HEK293 (cell line): ENCODE results near the gene FAF2.

Experiments
- ATF2 ChIP-seq: fragments of 450-650 bp; formaldehyde crosslinking; IDR thresholded peaks from 2 replicates; pipeline ENCODE4 v1.5.1; 2016; ENCODE audit warnings: missing biosample characterization, missing genetic modification characterization, low read depth
- CTCF ChIP-seq: fragments of 450-650 bp; formaldehyde crosslinking; IDR thresholded peaks from 2 replicates; pipeline ENCODE4 v1.5.1; 2016; ENCODE audit warnings: missing biosample characterization, missing genetic modification characterization
- MEIS1 ChIP-seq: sonication (generic); formaldehyde crosslinking; IDR thresholded peaks from 2 replicates; pipeline ENCODE4 v1.8.1; 2022; ENCODE audit warnings: missing genetic modification reagents, mild to moderate bottlenecking, borderline replicate concordance
- MZF1 ChIP-seq: fragments of 450-650 bp; formaldehyde crosslinking; IDR thresholded peaks from 2 replicates; pipeline ENCODE4 v1.5.1; 2017; ENCODE audit warnings: missing biosample characterization, missing genetic modification characterization, borderline replicate concordance
- TCF7L2 ChIP-seq: IDR thresholded peaks from 2 replicates; pipeline ENCODE4 v1.6.1; 2011; ENCODE audit warnings: low read depth, mild to moderate bottlenecking, inconsistent platforms, low read length, moderate library complexity, borderline replicate concordance
- TSHZ1 ChIP-seq: fragments of 450-650 bp; formaldehyde crosslinking; IDR thresholded peaks from 2 replicates; pipeline ENCODE4 v1.5.1; 2016; ENCODE audit warnings: missing biosample characterization, missing genetic modification characterization, borderline replicate concordance
- ZBTB10 ChIP-seq: fragments of 450-650 bp; formaldehyde crosslinking; IDR thresholded peaks from 2 replicates; pipeline ENCODE4 v1.5.1; 2016; ENCODE audit warnings: missing biosample characterization, missing genetic modification characterization
- ZBTB7A ChIP-seq: fragments of 450-650 bp; formaldehyde crosslinking; IDR thresholded peaks from 2 replicates; pipeline ENCODE4 v1.5.1; 2016; ENCODE audit warnings: low read depth, missing biosample characterization, missing genetic modification characterization
- ZNF184 ChIP-seq: fragments of 450-650 bp; IDR thresholded peaks from 2 replicates; pipeline ENCODE4 v1.5.1; 2018; ENCODE audit warnings: missing biosample characterization, mild to moderate bottlenecking, missing genetic modification characterization
- ZNF433 ChIP-seq: fragments of 450-650 bp; formaldehyde crosslinking; IDR thresholded peaks from 2 replicates; pipeline ENCODE4 v1.5.1; 2016; ENCODE audit warnings: missing biosample characterization, missing genetic modification characterization, low read depth
- ZNF48 ChIP-seq: fragments of 450-650 bp; formaldehyde crosslinking; IDR thresholded peaks from 2 replicates; pipeline ENCODE4 v1.5.1; 2016; ENCODE audit warnings: missing biosample characterization, missing genetic modification characterization
- ZNF521 ChIP-seq: fragments of 450-650 bp; formaldehyde crosslinking; IDR thresholded peaks from 2 replicates; pipeline ENCODE4 v1.5.1; 2017; ENCODE audit warnings: missing biosample characterization, mild to moderate bottlenecking, missing genetic modification characterization
- ZNF645 ChIP-seq: fragments of 450-650 bp; formaldehyde crosslinking; IDR thresholded peaks from 2 replicates; pipeline ENCODE4; 2016; ENCODE audit warnings: missing biosample characterization, missing genetic modification characterization
- ZNF660 ChIP-seq: fragments of 450-650 bp; IDR thresholded peaks from 2 replicates; pipeline ENCODE4 v1.5.1; 2018; ENCODE audit warnings: missing biosample characterization, mild to moderate bottlenecking, missing genetic modification characterization

GRCh38 chr5:176537554-176538229 is 89.5 kb downstream of the FAF2 start:
- TF ChIP-seq MEIS1 (CRISPR knock-in tag) (no peak), ZBTB10 (tag by site-specific recombination) (peak; percentile 99), ZNF660 (tag by site-specific recombination) (peak; percentile 28), CTCF (tag by site-specific recombination) (no peak), ZNF521 (tag by site-specific recombination) (no peak), ZNF48 (no peak), MZF1 (tag by site-specific recombination) (no peak), TCF7L2 (no peak), ZNF184 (tag by site-specific recombination) (no peak), TSHZ1 (tag by site-specific recombination) (no peak; the same call in 1 of the 2 replicates), ZNF645 (tag by site-specific recombination) (no peak), ATF2 (tag by site-specific recombination) (peak; percentile 100), ZBTB7A (tag by site-specific recombination) (peak; percentile 92), ZNF433 (tag by site-specific recombination) (no peak)
